GM18951 (cell line): ENCODE data around the gene AURKA.

Experiments
- POLR2A ChIP-seq: IDR thresholded peaks from 4 replicates; pipeline ENCODE4 v1.6.1; 2011; ENCODE audit warnings: mild to moderate bottlenecking; ENCODE audit not compliant: insufficient read length, insufficient read depth; ENCODE audit errors: extremely low read depth
- in situ Hi-C: fragments of 300-500 bp; cut with MboI; formaldehyde crosslinking; loops from one replicate; pipeline ENCODE4 v1.12.0; 2022; ENCODE audit warnings: low sequenced_read_pairs, mixed read lengths, inconsistent platforms; ENCODE audit not compliant: unreplicated experiment

The AURKA gene

GRCh38 chr20:56352345-56353055, 39.5 kb downstream of the AURKA start:
- in situ Hi-C loops, result no loop called here
- no peak for TF ChIP-seq POLR2A

- no peak for TF ChIP-seq POLR2A
- in situ Hi-C loops, result no loop called here
These were observed 41.2 kb downstream of the AURKA start for GRCh38 chr20:56350842-56351241.

GRCh38 chr20:56348746-56349145, 43.3 kb downstream of the AURKA start:
- in situ Hi-C loops, result loop anchor here (25.0 kb wide), 1 partner anchor 1661 kb away; no protein-coding TSS in a partner anchor
- TF ChIP-seq POLR2A, result no peak

GRCh38 chr20:56348305-56348693, 43.7 kb downstream of the AURKA start:
- in situ Hi-C loops, result loop anchor here (25.0 kb wide), 1 partner anchor 1661 kb away; no protein-coding TSS in a partner anchor
- no peak for TF ChIP-seq POLR2A

- no peak for TF ChIP-seq POLR2A
These were observed 44.2 kb downstream of the AURKA start for GRCh38 chr20:56347628-56348304.

GRCh38 chr20:56345911-56346310, 46.1 kb downstream of the AURKA start:
- no peak for TF ChIP-seq POLR2A
- in situ Hi-C loops, result loop anchor here (25.0 kb wide), 1 partner anchor 1659 kb away; no protein-coding TSS in a partner anchor

More at GRCh38 chr20:56347628-56348304, 44.2 kb downstream of the AURKA start:
- in situ Hi-C loops, result loop anchor here (25.0 kb wide), 1 partner anchor 1660 kb away; no protein-coding TSS in a partner anchor

- TF ChIP-seq POLR2A, result no peak
- in situ Hi-C loops, result loop anchor here (25.0 kb wide), 1 partner anchor 1657 kb away; no protein-coding TSS in a partner anchor
These were observed 48.1 kb downstream of the AURKA start for GRCh38 chr20:56343861-56344381.

GRCh38 chr20:56342783-56343182, 49.2 kb downstream of the AURKA start:
- in situ Hi-C loops, result loop anchor here (25.0 kb wide), 1 partner anchor 1655 kb away; no protein-coding TSS in a partner anchor
- no peak for TF ChIP-seq POLR2A

GRCh38 chr20:56336709-56337108, 55.3 kb downstream of the AURKA start:
- in situ Hi-C loops, result loop anchor here (25.0 kb wide), 1 partner anchor 1649 kb away; no protein-coding TSS in a partner anchor

GRCh38 chr20:56328861-56329260, 63.2 kb downstream of the AURKA start:
- in situ Hi-C loops, result loop anchor here (25.0 kb wide), 1 partner anchor 1642 kb away; no protein-coding TSS in a partner anchor
- TF ChIP-seq POLR2A, result no peak

GRCh38 chr20:56324806-56325205, 67.2 kb downstream of the AURKA start:
- in situ Hi-C loops, result loop anchor here (25.0 kb wide), 1 partner anchor 1638 kb away; no protein-coding TSS in a partner anchor

GRCh38 chr20:56323656-56324055, 68.4 kb downstream of the AURKA start:
- in situ Hi-C loops, result no loop called here
- TF ChIP-seq POLR2A, result no peak

More at GRCh38 chr20:56324806-56325205, 67.2 kb downstream of the AURKA start:
- TF ChIP-seq POLR2A, result no peak

GRCh38 chr20:56323206-56323605, 68.8 kb downstream of the AURKA start:
- TF ChIP-seq POLR2A, result no peak
- in situ Hi-C loops, result no loop called here
